K562 (cell line): ENCODE results near the gene ACTRT2. TPM values are rescaled to one million over a fixed set of nuclear protein-coding genes. Genes with fewer than 3 reads are reported as not detected.

Experiments
- ATAC-seq: fragments of 200-7000 bp; cut with Tn5 transposase; 3 replicates; pipeline ENCODE4 v1.9.1; 2020; ENCODE audit warnings: moderate library complexity
- BruUV-seq: library from RNA; stranded (reverse); fragments of 400-500 nt; replicated peaks from 2 replicates; lab custom pipeline; 2021; lab: Mats Ljungman, UMichigan
- CTCF ChIA-PET: fragments of 300-600 bp; formaldehyde crosslinking; extraction: SDS; loops from one replicate; lab custom pipeline; 2021; ENCODE audit warnings: low intra/inter-chr PET ratio; lab: Yijun Ruan, JAX
- POLR2A ChIA-PET: fragments of 300-600, 350-650 bp; sonication (Branson Sonifier 250); formaldehyde crosslinking; extraction: SDS; loops from one replicate; lab custom pipeline; 2021; ENCODE audit warnings: antibody characterized with exemption, inconsistent platforms; lab: Yijun Ruan, JAX
- DNase-seq, 4 experiments: peaks; one replicate each; pipeline versions ENCODE4 v3.0.0 to v3.0.0-alpha.2; 2011 to 2018; ENCODE audit warnings: low spot score in 3 of 4, mixed read lengths in 3 of 4; ENCODE audit errors: extremely low read depth in 1 of 4
- FAIRE-seq: peaks from 2 replicates; lab custom pipeline; 2011; peaks lifted over from hg19 to GRCh38; lab: Jason Lieb, UNC
- H2AFZ ChIP-seq: 2 replicates; pipeline ENCODE4 v1.6.0; 2011; ENCODE audit warnings: low read depth, low read length, control low read depth, inconsistent platforms
- H3K27ac ChIP-seq: fragments of 200-600 bp; 3 replicates; pipeline ENCODE4 v1.8.0; 2011; ENCODE audit warnings: low read depth, mild to moderate bottlenecking, control low read depth, inconsistent platforms, low read length, moderate library complexity, mixed read lengths; ENCODE audit errors: extremely low read depth
- H3K27me3 ChIP-seq, 2 experiments: fragments of 300-600 bp in 1 of 2; 2 replicates in 1 of 2; 3 replicates in 1 of 2; pipeline versions ENCODE4 v1.6.0 to v1.8.0; 2011; ENCODE audit warnings: inconsistent platforms in 2 of 2, low read length in 2 of 2, mild to moderate bottlenecking in 1 of 2, mixed read lengths in 1 of 2, moderate library complexity in 1 of 2; ENCODE audit not compliant: control insufficient read depth in 2 of 2, insufficient read depth in 2 of 2
- H3K36me3 ChIP-seq: fragments of 300-600 bp; 3 replicates; pipeline ENCODE4 v1.8.0; 2011; ENCODE audit warnings: mild to moderate bottlenecking, low read length, inconsistent platforms; ENCODE audit not compliant: control insufficient read depth, insufficient read depth
- H3K4me1 ChIP-seq, 2 experiments: fragments of 200-600 bp in 1 of 2; replicated peaks in 1 of 2; 2 replicates in 1 of 2; 3 replicates in 1 of 2; pipeline versions ENCODE4 v1.5.1 to v1.8.0; 2011; ENCODE audit warnings: inconsistent platforms in 2 of 2, low read length in 2 of 2, mild to moderate bottlenecking in 1 of 2, mixed read lengths in 1 of 2, moderate library complexity in 1 of 2; ENCODE audit not compliant: control insufficient read depth in 2 of 2, insufficient read depth in 2 of 2
- H3K4me2 ChIP-seq: 2 replicates; pipeline ENCODE4 v1.6.1; 2011; ENCODE audit warnings: low read length, control low read depth, inconsistent platforms, mixed read lengths; ENCODE audit not compliant: insufficient read depth
- H3K4me3 ChIP-seq: fragments of 200-600 bp; sonication (generic), shearing (Covaris generic); 2 replicates; pipeline ENCODE4 v1.5.1; 2016; ENCODE audit warnings: control low read depth, inconsistent platforms
- H3K79me2 ChIP-seq: fragments of 200-600 bp; 3 replicates; pipeline ENCODE4 v1.8.0; 2011; ENCODE audit warnings: low read length, inconsistent platforms; ENCODE audit not compliant: control insufficient read depth, insufficient read depth
- H3K9ac ChIP-seq, 2 experiments: 2 replicates each; pipeline versions ENCODE4 v1.6.0 to v1.6.1; 2011; ENCODE audit warnings: low read depth in 2 of 2, low read length in 2 of 2, control low read depth in 1 of 2, inconsistent platforms in 1 of 2, mild to moderate bottlenecking in 1 of 2, mixed read lengths in 1 of 2; ENCODE audit not compliant: insufficient read depth in 1 of 2
- H3K9me1 ChIP-seq: one replicate; pipeline ENCODE4 v1.6.0; 2011; ENCODE audit warnings: inconsistent platforms, mild to moderate bottlenecking, low read length, moderate library complexity; ENCODE audit not compliant: control insufficient read depth, insufficient read depth
- H3K9me3 ChIP-seq: replicated peaks from 2 replicates; pipeline ENCODE4 v1.5.1; 2011; ENCODE audit warnings: low read depth, low read length, inconsistent platforms; ENCODE audit not compliant: control insufficient read depth, insufficient read depth
- H4K20me1 ChIP-seq: replicated peaks from 2 replicates; pipeline ENCODE4 v1.6.1; 2011; ENCODE audit warnings: low read length, inconsistent platforms, mixed read lengths; ENCODE audit not compliant: control insufficient read depth, insufficient read depth
- RFX5 ChIP-seq: IDR thresholded peaks from 2 replicates; pipeline ENCODE4 v1.6.1; 2011; ENCODE audit warnings: low read depth, mild to moderate bottlenecking, improper control_type of control experiment, low read length
- TEAD4 ChIP-seq, 2 experiments: sonication (generic) in 1 of 2; formaldehyde crosslinking in 1 of 2; IDR thresholded peaks; 2 replicates each; pipeline versions ENCODE4 v1.6.1 to v1.8.0; 2012 to 2022; ENCODE audit warnings: borderline replicate concordance in 1 of 2, inconsistent platforms in 1 of 2, low read length in 1 of 2, mild to moderate bottlenecking in 1 of 2, missing genetic modification reagents in 1 of 2
- ZC3H11A ChIP-seq: IDR thresholded peaks from 2 replicates; pipeline ENCODE4 v1.6.1; 2012; ENCODE audit warnings: low read depth, low read length, improper control_type of control experiment
- ZNF197 ChIP-seq: fragments of 200-800 bp; sonication (Bioruptor generic); IDR thresholded peaks from 2 replicates; pipeline ENCODE4 v1.6.1; 2016; ENCODE audit warnings: low read depth, missing genetic modification characterization, missing compliant biosample characterization
- ZNF263 ChIP-seq: sonication (generic); formaldehyde crosslinking; IDR thresholded peaks from 2 replicates; pipeline ENCODE4 v1.8.0; 2022; ENCODE audit warnings: mild to moderate bottlenecking, missing genetic modification reagents, borderline replicate concordance
- WGBS: fragments of 100-300 bp; shearing (Covaris generic); methylation state at CpG from one replicate; pipeline ENCODE4 v1.1.6; 2016; ENCODE audit warnings: low coverage, mixed read lengths; ENCODE audit not compliant: insufficient coverage; ENCODE audit errors: missing lambda C conversion rate; 5-methylcytosine and 5-hydroxymethylcytosine counted together
- in situ Hi-C: fragments of 300-500 bp; cut with MboI; formaldehyde crosslinking; loops from 4 replicates; pipeline ENCODE4 v1.15.0; 2018; ENCODE audit warnings: inconsistent platforms, mixed read lengths
- intact Hi-C: fragments of 100-400 bp; cut with micrococcal nuclease; formaldehyde crosslinking; loops from 2 replicates; pipeline ENCODE4 v1.14.2; 2022
- polyA plus RNA-seq, 8 experiments: library from polyadenylated mRNA; depleted of rRNA in 4 of 8; stranded (reverse) in 5 of 8; unstranded in 3 of 8; fragments of >200 nt; fragmentation: Nextera tagmentation in 2 of 8; fragmentation: Illumina TruSeq in 1 of 8; extraction: Ambion mirVana in 2 of 8; extraction: Trizol in 1 of 8; gene quantifications; 2 replicates each; pipeline versions ENCODE4 v1.2.1 to v1.2.3, GENCODE V29; 2011 to 2014; ENCODE audit warnings: inconsistent platforms in 1 of 8, missing spikeins in 1 of 8
- total RNA-seq, 7 experiments: library from RNA; depleted of rRNA in 6 of 7; stranded (reverse); fragments of >200 nt in 6 of 7; fragmentation: Illumina TruSeq in 2 of 7; extraction: Trizol in 2 of 7; gene quantifications; 2 replicates each; pipeline versions ENCODE4 v1.2.1 to v1.2.3, GENCODE V29; 2011 to 2021; ENCODE audit warnings: low replicate concordance in 1 of 7
- TF ChIP-seq, protein P1 (sequence below): sonication (generic); formaldehyde crosslinking; IDR thresholded peaks from 2 replicates; pipeline ENCODE4 v1.8.1; 2023; ENCODE audit warnings: missing genetic modification reagents, mild to moderate bottlenecking, borderline replicate concordance

ACTRT2 gene
- total and polyA plus RNA-seq, 9 of the 15 experiments (the other 6 are each of a cell fraction or from before 2014, with no cell fraction given) = not detected

DNA sequence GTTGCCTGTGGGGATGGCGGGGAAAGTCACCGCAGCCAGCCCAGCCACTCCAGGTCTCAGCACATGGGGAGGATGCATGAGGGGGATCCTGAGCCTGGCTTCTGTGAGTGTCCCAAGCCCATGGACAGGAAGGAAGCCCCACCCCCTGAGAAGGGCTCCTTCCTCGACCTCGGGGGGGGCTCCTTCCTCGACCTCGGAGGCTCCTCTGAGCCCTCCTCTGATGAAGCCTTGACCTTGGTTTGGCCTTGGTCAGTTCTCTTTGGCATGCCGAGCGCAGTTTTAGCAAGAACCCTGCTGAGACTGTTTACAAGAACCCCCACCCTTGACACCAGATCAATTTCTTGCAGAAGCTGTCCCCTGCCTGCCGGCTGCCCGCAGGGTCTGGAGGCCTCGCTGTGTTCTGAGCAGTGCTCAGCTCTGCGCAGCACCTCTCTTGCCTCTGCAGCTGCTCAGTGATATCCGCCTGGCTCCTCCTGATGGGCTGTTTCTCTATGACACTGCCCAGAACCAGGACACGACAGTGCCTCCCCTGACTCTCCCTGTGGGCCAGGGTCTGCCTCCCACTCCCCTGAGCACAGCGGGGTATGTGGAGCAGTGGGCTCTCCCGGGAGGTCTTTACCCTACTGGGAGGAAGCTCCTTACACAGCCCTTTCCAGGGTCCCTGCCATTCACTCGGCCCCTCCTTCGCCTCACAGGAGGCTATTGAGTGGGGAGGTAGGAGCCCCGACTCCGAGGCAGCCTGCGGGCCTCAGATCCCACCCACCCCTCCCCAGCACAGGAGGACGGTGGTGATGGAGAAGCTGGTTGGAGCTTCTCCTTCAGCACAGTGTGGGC lies 15.4 kb downstream of the ACTRT2 start (continued):
- TF ChIP-seq, protein P1, sequence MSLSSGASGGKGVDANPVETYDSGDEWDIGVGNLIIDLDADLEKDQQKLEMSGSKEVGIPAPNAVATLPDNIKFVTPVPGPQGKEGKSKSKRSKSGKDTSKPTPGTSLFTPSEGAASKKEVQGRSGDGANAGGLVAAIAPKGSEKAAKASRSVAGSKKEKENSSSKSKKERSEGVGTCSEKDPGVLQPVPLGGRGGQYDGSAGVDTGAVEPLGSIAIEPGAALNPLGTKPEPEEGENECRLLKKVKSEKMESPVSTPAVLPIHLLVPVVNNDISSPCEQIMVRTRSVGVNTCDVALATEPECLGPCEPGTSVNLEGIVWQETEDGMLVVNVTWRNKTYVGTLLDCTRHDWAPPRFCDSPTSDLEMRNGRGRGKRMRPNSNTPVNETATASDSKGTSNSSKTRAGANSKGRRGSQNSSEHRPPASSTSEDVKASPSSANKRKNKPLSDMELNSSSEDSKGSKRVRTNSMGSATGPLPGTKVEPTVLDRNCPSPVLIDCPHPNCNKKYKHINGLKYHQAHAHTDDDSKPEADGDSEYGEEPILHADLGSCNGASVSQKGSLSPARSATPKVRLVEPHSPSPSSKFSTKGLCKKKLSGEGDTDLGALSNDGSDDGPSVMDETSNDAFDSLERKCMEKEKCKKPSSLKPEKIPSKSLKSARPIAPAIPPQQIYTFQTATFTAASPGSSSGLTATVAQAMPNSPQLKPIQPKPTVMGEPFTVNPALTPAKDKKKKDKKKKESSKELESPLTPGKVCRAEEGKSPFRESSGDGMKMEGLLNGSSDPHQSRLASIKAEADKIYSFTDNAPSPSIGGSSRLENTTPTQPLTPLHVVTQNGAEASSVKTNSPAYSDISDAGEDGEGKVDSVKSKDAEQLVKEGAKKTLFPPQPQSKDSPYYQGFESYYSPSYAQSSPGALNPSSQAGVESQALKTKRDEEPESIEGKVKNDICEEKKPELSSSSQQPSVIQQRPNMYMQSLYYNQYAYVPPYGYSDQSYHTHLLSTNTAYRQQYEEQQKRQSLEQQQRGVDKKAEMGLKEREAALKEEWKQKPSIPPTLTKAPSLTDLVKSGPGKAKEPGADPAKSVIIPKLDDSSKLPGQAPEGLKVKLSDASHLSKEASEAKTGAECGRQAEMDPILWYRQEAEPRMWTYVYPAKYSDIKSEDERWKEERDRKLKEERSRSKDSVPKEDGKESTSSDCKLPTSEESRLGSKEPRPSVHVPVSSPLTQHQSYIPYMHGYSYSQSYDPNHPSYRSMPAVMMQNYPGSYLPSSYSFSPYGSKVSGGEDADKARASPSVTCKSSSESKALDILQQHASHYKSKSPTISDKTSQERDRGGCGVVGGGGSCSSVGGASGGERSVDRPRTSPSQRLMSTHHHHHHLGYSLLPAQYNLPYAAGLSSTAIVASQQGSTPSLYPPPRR = no peak
- no peak for TF ChIP-seq RFX5

GRCh38 chr1:3037281-3038040 lies 16.2 kb downstream of the ACTRT2 start:
- Histone ChIP-seq H3K27me3 (peaks cover 3 to 23% of the 10 kb centered on the region in 2 experiments; a peak in 3 of 5 replicates), H3K36me3 (no peaks in the 10 kb centered on the region), H3K9me3 (no peaks in the 10 kb centered on the region), H3K9me1 (no peaks in the 10 kb centered on the region), H4K20me1 (no peaks in the 10 kb centered on the region), H3K4me3 (no peak overlapping the region), H2AFZ (no peak overlapping the region), H3K79me2 (no peaks in the 10 kb centered on the region), H3K4me2 (no peak overlapping the region), H3K27ac (no peak overlapping the region), H3K4me1 (no peaks in the 10 kb centered on the region), H3K9ac (no peak overlapping the region)
- BruUV-seq = no TSS peak
- DNase-seq (no peak), ATAC-seq (no peak), FAIRE-seq (no peak)
- CTCF ChIA-PET = interaction anchor here (0.6 kb wide), 1 partner anchor 18 kb away, joined by 3 read pairs; no protein-coding TSS in a partner anchor
- in situ Hi-C loops = no loop called here
- TF ChIP-seq ZNF197 (no peak), ZC3H11A (no peak), TEAD4 (IDR thresholded peaks at IDR 0.05; ENCODE audit: low read length) (no peak), TEAD4 (CRISPR knock-in tag; IDR thresholded peaks at IDR 0.05; ENCODE audit: borderline replicate concordance) (no peak), ZNF263 (CRISPR knock-in tag) (peak; percentile 47)
- POLR2A ChIA-PET = no interaction called here
- intact Hi-C loops = no loop called here
- WGBS = under 1% methylated on average over 30 of the region's 32 CpGs
